Measurements from ENCODE around the gene LCP1. TPM values are rescaled to one million over a fixed set of nuclear protein-coding genes. Genes with fewer than 3 reads are reported as not detected.
"Not testable (repeated sequence)": the region's sequence is repeated elsewhere in the genome, so short reads cannot be mapped to it uniquely, and the experiment has no call there.

The LCP1 gene
- polyA plus RNA-seq, 1 of the 3 experiments (the other 2 are of a cell fraction), result 0.03 TPM

- no peak for TF ChIP-seq NRF1 (IDR thresholded peaks at IDR 0.05; ENCODE audit: low read depth, low read length)
- TF ChIP-seq, protein P1, sequence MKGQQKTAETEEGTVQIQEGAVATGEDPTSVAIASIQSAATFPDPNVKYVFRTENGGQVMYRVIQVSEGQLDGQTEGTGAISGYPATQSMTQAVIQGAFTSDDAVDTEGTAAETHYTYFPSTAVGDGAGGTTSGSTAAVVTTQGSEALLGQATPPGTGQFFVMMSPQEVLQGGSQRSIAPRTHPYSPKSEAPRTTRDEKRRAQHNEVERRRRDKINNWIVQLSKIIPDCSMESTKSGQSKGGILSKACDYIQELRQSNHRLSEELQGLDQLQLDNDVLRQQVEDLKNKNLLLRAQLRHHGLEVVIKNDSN (IDR thresholded peaks at IDR 0.05; ENCODE audit: borderline replicate concordance, low read depth), result no peak
- no peak for TF ChIP-seq MXI1 (IDR thresholded peaks at IDR 0.05; ENCODE audit: low read depth, low read length)
- no peak for TF ChIP-seq USF2 (IDR thresholded peaks at IDR 0.05; ENCODE audit: borderline replicate concordance, low read depth, low read length)
- TF ChIP-seq GATA2 (CRISPR knock-in tag; IDR thresholded peaks at IDR 0.05), result no peak
- no peak for TF ChIP-seq POLR2AphosphoS5 (IDR thresholded peaks at IDR 0.05; ENCODE audit: low read depth, low read length)
- TF ChIP-seq SMC3 (IDR thresholded peaks at IDR 0.05; ENCODE audit: low read depth, low read length), result no peak
- TF ChIP-seq FOXJ3 (CRISPR knock-in tag; IDR thresholded peaks at IDR 0.05), result no peak
- no peak for TF ChIP-seq SIN3A (IDR thresholded peaks at IDR 0.05; ENCODE audit: borderline replicate concordance, low read depth, low read length)
- no peak for TF ChIP-seq ELF1 (IDR thresholded peaks at IDR 0.05)
- TF ChIP-seq RFX5 (IDR thresholded peaks at IDR 0.05; ENCODE audit: low read length), result no peak
- no peak for TF ChIP-seq TCF12 (IDR thresholded peaks at IDR 0.05)
- TF ChIP-seq FOSL2 (IDR thresholded peaks at IDR 0.05; ENCODE audit: borderline replicate concordance, low read depth), result no peak
- TF ChIP-seq, protein P2, sequence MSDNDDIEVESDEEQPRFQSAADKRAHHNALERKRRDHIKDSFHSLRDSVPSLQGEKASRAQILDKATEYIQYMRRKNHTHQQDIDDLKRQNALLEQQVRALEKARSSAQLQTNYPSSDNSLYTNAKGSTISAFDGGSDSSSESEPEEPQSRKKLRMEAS (IDR thresholded peaks at IDR 0.05; ENCODE audit: low read depth), result no peak
- TF ChIP-seq, protein P3, sequence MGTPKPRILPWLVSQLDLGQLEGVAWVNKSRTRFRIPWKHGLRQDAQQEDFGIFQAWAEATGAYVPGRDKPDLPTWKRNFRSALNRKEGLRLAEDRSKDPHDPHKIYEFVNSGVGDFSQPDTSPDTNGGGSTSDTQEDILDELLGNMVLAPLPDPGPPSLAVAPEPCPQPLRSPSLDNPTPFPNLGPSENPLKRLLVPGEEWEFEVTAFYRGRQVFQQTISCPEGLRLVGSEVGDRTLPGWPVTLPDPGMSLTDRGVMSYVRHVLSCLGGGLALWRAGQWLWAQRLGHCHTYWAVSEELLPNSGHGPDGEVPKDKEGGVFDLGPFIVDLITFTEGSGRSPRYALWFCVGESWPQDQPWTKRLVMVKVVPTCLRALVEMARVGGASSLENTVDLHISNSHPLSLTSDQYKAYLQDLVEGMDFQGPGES (IDR thresholded peaks at IDR 0.05; ENCODE audit: low read depth, low read length), result no peak
- no peak for TF ChIP-seq EP300 (IDR thresholded peaks at IDR 0.05; ENCODE audit: borderline replicate concordance in 1 of 2, low read depth in 1 of 2, low read length in 1 of 2)
- no peak for TF ChIP-seq YY1 (IDR thresholded peaks at IDR 0.05; ENCODE audit: low read depth)
- no peak for TF ChIP-seq TAF1 (IDR thresholded peaks at IDR 0.05; ENCODE audit: borderline replicate concordance, low read depth, low read length)
- TF ChIP-seq RAD21 (IDR thresholded peaks at IDR 0.05; ENCODE audit: low read length), result no peak
- Histone ChIP-seq H3K4me3 (ENCODE audit: low read depth in 2 of 2, low read length in 1 of 2) (no peak overlapping the region), H3K9ac (no peak overlapping the region), H3F3A (replicated peaks; ENCODE audit: insufficient read depth) (no peaks in the 10 kb centered on the region), H3K27me3 (ENCODE audit: insufficient read depth) (no peaks in the 10 kb centered on the region), H4K20me1 (ENCODE audit: insufficient read depth) (no peaks in the 10 kb centered on the region), H3K4me2 (no peak overlapping the region), H2AFZ (ENCODE audit: low read depth) (no peak overlapping the region), H3K27ac (ENCODE audit: low read depth in 2 of 2, low read length in 1 of 2) (no peak overlapping the region), H3K9me2 (no peaks in the 10 kb centered on the region), H3K36me3 (replicated peaks in 1 of 2; ENCODE audit: control insufficient read depth in 1 of 2, insufficient read depth in 2 of 2, low read length in 1 of 2) (no peaks in the 10 kb centered on the region), H3K9me3 (no peaks in the 10 kb centered on the region), H3K4me1 (ENCODE audit: control insufficient read depth in 1 of 2, insufficient read depth in 2 of 2, low read depth in 1 of 2, low read length in 1 of 2) (peaks cover 0 to 8% of the 10 kb centered on the region in 2 experiments; a peak in 1 of 4 replicates), H3K79me2 (ENCODE audit: insufficient read depth) (no peaks in the 10 kb centered on the region)
- ChIA-PET POLR2A (no interaction called here), CTCF (no interaction called here)
- WGBS (ENCODE audit: low lambda C conversion rate), result 58% methylated on average over 2 of the region's 2 CpGs
- DNase-seq, result no peak
Measured at GRCh38 chr13:46229251-46229650, 47.3 kb upstream of the LCP1 start.

DNA sequence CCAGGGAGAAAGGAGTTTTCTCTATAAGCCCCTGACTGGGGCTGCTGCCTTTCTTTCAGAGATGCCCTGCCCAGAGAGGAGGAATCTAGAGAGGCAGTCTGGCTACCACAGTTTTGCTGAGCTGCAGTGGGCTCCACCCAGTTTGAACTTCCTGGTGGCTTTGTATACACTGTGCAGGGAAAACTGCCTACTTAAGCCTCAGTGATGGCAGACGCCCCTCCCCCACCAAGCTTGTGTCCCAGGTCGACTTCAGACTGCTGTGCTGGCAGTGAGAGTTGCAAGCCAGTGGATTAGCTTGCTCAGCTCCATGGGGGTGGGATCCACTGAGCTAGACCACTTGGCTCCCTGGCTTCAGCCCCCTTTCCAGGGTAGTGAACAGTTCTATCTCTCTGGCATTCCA is 38.3 kb upstream of the LCP1 start:
- CTCF ChIA-PET; H3K79me2 ChIP-seq (ENCODE audit: insufficient read depth); H3K4me2 ChIP-seq; H4K20me1 ChIP-seq (ENCODE audit: insufficient read depth); H3K4me3 ChIP-seq (ENCODE audit: low read depth in 2 of 2, low read length in 1 of 2); H3K9me3 ChIP-seq; H3K36me3 ChIP-seq (replicated peaks in 1 of 2; ENCODE audit: control insufficient read depth in 1 of 2, insufficient read depth in 2 of 2, low read length in 1 of 2); POLR2A ChIA-PET; H3F3A ChIP-seq (replicated peaks; ENCODE audit: insufficient read depth); H3K27ac ChIP-seq (ENCODE audit: low read depth in 2 of 2, low read length in 1 of 2); H3K4me1 ChIP-seq (ENCODE audit: control insufficient read depth in 1 of 2, insufficient read depth in 2 of 2, low read depth in 1 of 2, low read length in 1 of 2); H3K9ac ChIP-seq; DNase-seq; H2AFZ ChIP-seq (ENCODE audit: low read depth); H3K9me2 ChIP-seq; H3K27me3 ChIP-seq (ENCODE audit: insufficient read depth): not testable (repeated sequence)
- WGBS (ENCODE audit: low lambda C conversion rate), result 0% methylated on average over 1 of the region's 2 CpGs

- H3K27me3 ChIP-seq (ENCODE audit: insufficient read depth); H3K4me3 ChIP-seq (ENCODE audit: low read depth in 2 of 2, low read length in 1 of 2); H3F3A ChIP-seq (replicated peaks; ENCODE audit: insufficient read depth); H3K36me3 ChIP-seq (replicated peaks in 1 of 2; ENCODE audit: control insufficient read depth in 1 of 2, insufficient read depth in 2 of 2, low read length in 1 of 2); H3K9me3 ChIP-seq; H3K79me2 ChIP-seq (ENCODE audit: insufficient read depth); H3K4me1 ChIP-seq (ENCODE audit: control insufficient read depth in 1 of 2, insufficient read depth in 2 of 2, low read depth in 1 of 2, low read length in 1 of 2); H3K27ac ChIP-seq (ENCODE audit: low read depth in 2 of 2, low read length in 1 of 2); H3K9ac ChIP-seq; POLR2A ChIA-PET; H3K4me2 ChIP-seq; CTCF ChIA-PET; H3K9me2 ChIP-seq; DNase-seq; H2AFZ ChIP-seq (ENCODE audit: low read depth); H4K20me1 ChIP-seq (ENCODE audit: insufficient read depth): not testable (repeated sequence)
- 93% methylated on average over 1 of the region's 1 CpG for WGBS (ENCODE audit: low lambda C conversion rate)
Measured at GRCh38 chr13:46214741-46215140, 32.8 kb upstream of the LCP1 start.
